A549 (cell line): ENCODE results near the gene PELI2. TPM values are rescaled to one million over a fixed set of nuclear protein-coding genes. Genes with fewer than 3 reads are reported as not detected.
"Not testable (repeated sequence)": the region's sequence is repeated elsewhere in the genome, so short reads cannot be mapped to it uniquely, and the experiment has no call there.

ENCODE experiments used
- ATAC-seq, 2 experiments: fragments of 200-7000 bp in 1 of 2; fragments of >200 bp in 1 of 2; cut with Nextera tagmentation in 1 of 2; cut with Tn5 transposase in 1 of 2; 3 replicates each; pipeline versions ENCODE4 v1.8.0 to v1.9.1; 2018 to 2020; ENCODE audit warnings: mild to moderate bottlenecking in 1 of 2, moderate library complexity in 1 of 2
- CTCF ChIA-PET: fragments of 300-600 bp; sonication (Branson Sonifier 250); formaldehyde crosslinking; extraction: SDS; loops from one replicate; lab custom pipeline; 2021; ENCODE audit warnings: antibody characterized with exemption, inconsistent platforms; lab: Yijun Ruan, JAX
- POLR2A ChIA-PET: fragments of 350-600 bp; formaldehyde crosslinking; extraction: SDS; loops from one replicate; lab custom pipeline; 2021; ENCODE audit warnings: antibody characterized with exemption, inconsistent platforms; lab: Yijun Ruan, JAX
- DNase-seq, 2 experiments: peaks; one replicate each; pipeline versions ENCODE4 v3.0.0 to v3.0.0-alpha.2; 2011 to 2016; ENCODE audit warnings: low read depth in 1 of 2, low spot score in 1 of 2
- FAIRE-seq: peaks from 2 replicates; lab custom pipeline; 2011; peaks lifted over from hg19 to GRCh38; lab: Jason Lieb, UNC
- H3K27ac ChIP-seq, 2 experiments: fragments of >200 bp; sonication (Bioruptor Twin); formaldehyde crosslinking; 3 replicates each; pipeline ENCODE4 v1.5.1; 2016 to 2017
- H3K4me1 ChIP-seq: fragments of >200 bp; sonication (Bioruptor Twin); formaldehyde crosslinking; 3 replicates; pipeline ENCODE4 v1.6.1; 2016
- H3K4me2 ChIP-seq: fragments of >200 bp; sonication (Bioruptor Twin); formaldehyde crosslinking; 3 replicates; pipeline ENCODE4 v1.6.1; 2016
- H3K4me3 ChIP-seq: fragments of >200 bp; sonication (Bioruptor Twin); formaldehyde crosslinking; 3 replicates; pipeline ENCODE4 v1.5.1; 2016
- H3K9me3 ChIP-seq: fragments of >200 bp; sonication (Bioruptor Twin); formaldehyde crosslinking; 3 replicates; pipeline ENCODE4 v1.6.1; 2016
- CBX2 ChIP-seq: fragments of 200-600 bp; sonication (generic); IDR thresholded peaks from 2 replicates; pipeline ENCODE4 v1.6.1; 2016; ENCODE audit warnings: low read depth, mild to moderate bottlenecking, borderline replicate concordance
- CHD2 ChIP-seq: fragments of 150-350 bp; IDR thresholded peaks from 2 replicates; pipeline ENCODE4 v1.6.1; 2014; ENCODE audit warnings: low read length; ENCODE audit not compliant: partially characterized antibody
- EHMT2 ChIP-seq: fragments of 200-600 bp; sonication (generic); IDR thresholded peaks from 2 replicates; pipeline ENCODE4 v1.6.1; 2016; ENCODE audit warnings: antibody characterized with exemption, low read depth, mild to moderate bottlenecking, moderate library complexity
- FOSB ChIP-seq: fragments of 250-450 bp; sonication (Bioruptor Pico); IDR thresholded peaks from 2 replicates; pipeline ENCODE4 v1.5.0; 2020; ENCODE audit warnings: mild to moderate bottlenecking, moderate library complexity
- HDAC2 ChIP-seq: fragments of 200-600 bp; sonication (generic); IDR thresholded peaks from 2 replicates; pipeline ENCODE4 v1.6.1; 2016
- HEYL ChIP-seq: fragments of 250-450 bp; sonication (Bioruptor Pico); IDR thresholded peaks from 2 replicates; pipeline ENCODE4 v1.8.0; 2021; ENCODE audit warnings: mild to moderate bottlenecking, moderate library complexity
- HOXA7 ChIP-seq: fragments of 250-450 bp; sonication (Bioruptor Pico); IDR thresholded peaks from 2 replicates; pipeline ENCODE4 v1.5.0; 2020; ENCODE audit warnings: mild to moderate bottlenecking, moderate library complexity
- JUN ChIP-seq, 2 experiments: fragments of >200 bp; sonication (Bioruptor Twin); formaldehyde crosslinking; IDR thresholded peaks; 2 replicates in 1 of 2; 3 replicates in 1 of 2; pipeline ENCODE4 v1.6.1; 2016 to 2017
- KDM1A ChIP-seq: fragments of 200-600 bp; sonication (generic); IDR thresholded peaks from 2 replicates; pipeline ENCODE4 v1.6.1; 2016; ENCODE audit warnings: low read depth, mild to moderate bottlenecking
- KDM5A ChIP-seq: fragments of 200-600 bp; sonication (generic); IDR thresholded peaks from 2 replicates; pipeline ENCODE4 v1.6.1; 2016; ENCODE audit warnings: antibody characterized with exemption, mild to moderate bottlenecking
- MAFK ChIP-seq: fragments of 450-650 bp; IDR thresholded peaks from 2 replicates; pipeline ENCODE4 v1.6.1; 2014; ENCODE audit not compliant: partially characterized antibody
- MYC ChIP-seq: IDR thresholded peaks from 2 replicates; pipeline ENCODE4 v1.6.1; 2012; ENCODE audit warnings: mild to moderate bottlenecking, inconsistent platforms, low read length, improper control_type of control experiment, borderline replicate concordance
- NFE2L2 ChIP-seq: fragments of 150-350 bp; conservative IDR thresholded peaks from 2 replicates; pipeline ENCODE4 v1.6.1; 2014; ENCODE audit warnings: low read length
- NPAS2 ChIP-seq: fragments of 250-450 bp; sonication (Bioruptor Pico); IDR thresholded peaks from 2 replicates; pipeline ENCODE4 v1.8.0; 2022; ENCODE audit warnings: mild to moderate bottlenecking, moderate library complexity, borderline replicate concordance
- POLR2A ChIP-seq: IDR thresholded peaks from 2 replicates; pipeline ENCODE4 v1.6.1; 2012; ENCODE audit warnings: mild to moderate bottlenecking, low read length
- POLR2AphosphoS2 ChIP-seq: conservative IDR thresholded peaks from 2 replicates; pipeline ENCODE4 v1.6.1; 2012; ENCODE audit warnings: low read length, improper control_type of control experiment, inconsistent platforms
- RARB ChIP-seq: fragments of 250-450 bp; sonication (Bioruptor Pico); IDR thresholded peaks from 2 replicates; pipeline ENCODE4 v1.8.0; 2021; ENCODE audit warnings: mild to moderate bottlenecking, moderate library complexity
- RFX5 ChIP-seq: fragments of 450-650 bp; IDR thresholded peaks from 2 replicates; pipeline ENCODE4 v1.7.1; 2014; ENCODE audit warnings: antibody characterized with exemption, mild to moderate bottlenecking, moderate library complexity
- SREBF2 ChIP-seq: fragments of 450-650 bp; IDR thresholded peaks from 2 replicates; pipeline ENCODE4 v1.6.1; 2014; ENCODE audit warnings: mild to moderate bottlenecking, moderate library complexity
- TFCP2L1 ChIP-seq: fragments of 250-450 bp; sonication (Bioruptor Pico); IDR thresholded peaks from 2 replicates; pipeline ENCODE4 v1.5.0; 2021; ENCODE audit warnings: mild to moderate bottlenecking
- TP53 ChIP-seq: fragments of 250-450 bp; sonication (Bioruptor Pico); IDR thresholded peaks from 2 replicates; pipeline ENCODE4 v1.5.0; 2021; ENCODE audit warnings: mild to moderate bottlenecking, moderate library complexity
- ZNF302 ChIP-seq: fragments of 250-450 bp; sonication (Bioruptor Pico); IDR thresholded peaks from 2 replicates; pipeline ENCODE4 v1.9.0; 2021; ENCODE audit warnings: inconsistent platforms, mild to moderate bottlenecking, moderate library complexity
- WGBS: methylation state at CpG from one replicate; pipeline ENCODE4 v1.1.6; 2017; ENCODE audit errors: missing lambda C conversion rate; 5-methylcytosine and 5-hydroxymethylcytosine counted together
- polyA plus RNA-seq, 4 experiments: library from polyadenylated mRNA; depleted of rRNA in 3 of 4; stranded (reverse); fragments of >200 nt; fragmentation: RNase III in 1 of 4; extraction: RNeasy Plus Mini Kit Qiagen cat#74134 plus additional on column Dnase treatment in 1 of 4; gene quantifications; 2 replicates in 3 of 4; 3 replicates in 1 of 4; pipeline ENCODE4 v1.2.3, GENCODE V29; 2011 to 2017
- TF ChIP-seq, protein P1 (sequence below): fragments of >200 bp; sonication (Bioruptor Twin); formaldehyde crosslinking; IDR thresholded peaks from 3 replicates; pipeline ENCODE4 v1.5.1; 2016
- TF ChIP-seq, protein P2 (sequence below): IDR thresholded peaks from 2 replicates; pipeline ENCODE4 v1.6.1; 2012
- TF ChIP-seq, protein P3 (sequence below): fragments of 250-450 bp; sonication (Bioruptor Pico); IDR thresholded peaks from 2 replicates; pipeline ENCODE4 v1.5.0; 2020; ENCODE audit warnings: low read depth, mild to moderate bottlenecking, moderate library complexity

PELI2 gene
- polyA plus RNA-seq, 2 of the 4 experiments (the other 2 are of a cell fraction) = 0.93 to 7.2 TPM

GRCh38 chr14:56162476-56162875 is 44.3 kb downstream of the PELI2 start:
- ChIA-PET POLR2A (no interaction called here), CTCF (no interaction called here)
- no peak overlapping the region for H3K27ac ChIP-seq
- whole genome bisulfite sequencing = 79% methylated on average over 2 of the region's 2 CpGs
- 0 out of 3 replicates have a peak, but pooled peaks cover 11% of the 10 kb centered on the region for H3K9me3 ChIP-seq
- no peak for TF ChIP-seq KDM1A
- DNase-seq = no peak
- no peak for FAIRE-seq
- ATAC-seq = no peak
- H3K4me3 ChIP-seq = no peak overlapping the region
- H3K4me2 ChIP-seq = no peak overlapping the region
- H3K4me1 ChIP-seq = no peaks in the 10 kb centered on the region

DNA sequence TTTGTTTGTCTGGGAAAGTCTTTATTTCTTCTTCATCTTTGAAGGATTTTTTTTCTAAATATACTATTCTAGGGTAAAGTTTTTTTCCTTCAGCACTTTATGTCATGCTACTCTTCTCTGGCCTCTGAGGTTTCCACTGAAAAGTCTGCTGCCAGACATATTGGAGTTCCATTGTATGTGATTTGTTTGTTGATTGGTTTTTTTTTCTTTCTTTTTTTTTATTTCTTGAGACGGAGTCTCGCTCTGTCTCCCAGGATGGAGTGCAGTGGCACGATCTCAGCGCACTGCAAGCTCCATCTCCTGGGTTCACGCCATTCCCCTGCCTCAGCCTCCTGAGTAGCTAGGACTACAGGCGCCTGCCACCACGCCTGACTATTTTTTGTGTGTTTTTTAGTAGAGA is 48.4 kb downstream of the PELI2 start:
- H3K27ac ChIP-seq, DNase-seq, ATAC-seq, POLR2A ChIA-PET, H3K4me2 ChIP-seq, H3K4me3 ChIP-seq, H3K4me1 ChIP-seq, FAIRE-seq: not testable (repeated sequence)
- 0 out of 3 replicates have a peak, but pooled peaks cover 11% of the 10 kb centered on the region for H3K9me3 ChIP-seq
- CTCF ChIA-PET = interaction anchor here (0.6 kb wide), 1 partner anchor 264 kb away, joined by 4 read pairs; no protein-coding TSS in a partner anchor
- 82% methylated on average over 7 of the region's 7 CpGs for WGBS

DNA sequence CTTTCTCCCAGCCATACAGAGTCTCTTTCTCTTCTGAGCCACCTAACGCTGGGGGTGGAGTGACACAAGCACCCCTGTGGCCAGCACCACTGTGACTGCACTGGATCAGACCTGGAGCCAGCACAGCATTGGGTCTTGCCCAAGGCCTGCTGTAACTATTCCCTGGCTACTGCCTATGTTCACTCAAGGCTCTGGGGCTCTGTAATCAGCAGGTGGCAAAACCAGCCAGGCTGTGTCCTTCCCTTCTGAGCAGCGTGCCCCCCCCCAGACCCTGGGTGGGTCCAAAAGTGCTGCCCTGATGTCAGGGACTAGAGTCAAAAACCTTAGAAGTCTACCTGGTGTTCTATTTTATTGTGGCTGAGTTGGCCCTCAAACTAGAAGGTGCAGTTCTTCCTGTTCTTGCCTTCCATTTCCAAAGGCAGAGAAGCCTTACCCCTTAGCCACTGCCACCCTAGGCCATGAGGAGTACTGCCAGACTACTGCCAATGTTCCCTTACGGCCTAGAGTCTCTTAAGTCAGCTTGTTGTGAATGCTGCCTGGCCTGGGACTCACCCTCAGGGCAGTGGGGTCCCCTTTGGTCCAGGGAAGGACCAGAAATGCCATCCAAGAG is 49.9 kb downstream of the PELI2 start:
- no peak for FAIRE-seq
- ChIA-PET POLR2A (no interaction called here), CTCF (no interaction called here)
- no peak for DNase-seq
- Histone ChIP-seq H3K9me3 (0 out of 3 replicates have a peak, but pooled peaks cover 11% of the 10 kb centered on the region), H3K4me3 (no peak overlapping the region), H3K4me2 (no peak overlapping the region), H3K27ac (no peak overlapping the region), H3K4me1 (peaks cover 13% of the 10 kb centered on the region)
- WGBS = 63% methylated on average over 3 of the region's 3 CpGs
- TF ChIP-seq SREBF2 = no peak
- TF ChIP-seq JUN (IDR thresholded peaks at IDR 0.05) = no peak
- no peak for TF ChIP-seq POLR2A
- no peak for TF ChIP-seq KDM5A
- TF ChIP-seq, protein P1, sequence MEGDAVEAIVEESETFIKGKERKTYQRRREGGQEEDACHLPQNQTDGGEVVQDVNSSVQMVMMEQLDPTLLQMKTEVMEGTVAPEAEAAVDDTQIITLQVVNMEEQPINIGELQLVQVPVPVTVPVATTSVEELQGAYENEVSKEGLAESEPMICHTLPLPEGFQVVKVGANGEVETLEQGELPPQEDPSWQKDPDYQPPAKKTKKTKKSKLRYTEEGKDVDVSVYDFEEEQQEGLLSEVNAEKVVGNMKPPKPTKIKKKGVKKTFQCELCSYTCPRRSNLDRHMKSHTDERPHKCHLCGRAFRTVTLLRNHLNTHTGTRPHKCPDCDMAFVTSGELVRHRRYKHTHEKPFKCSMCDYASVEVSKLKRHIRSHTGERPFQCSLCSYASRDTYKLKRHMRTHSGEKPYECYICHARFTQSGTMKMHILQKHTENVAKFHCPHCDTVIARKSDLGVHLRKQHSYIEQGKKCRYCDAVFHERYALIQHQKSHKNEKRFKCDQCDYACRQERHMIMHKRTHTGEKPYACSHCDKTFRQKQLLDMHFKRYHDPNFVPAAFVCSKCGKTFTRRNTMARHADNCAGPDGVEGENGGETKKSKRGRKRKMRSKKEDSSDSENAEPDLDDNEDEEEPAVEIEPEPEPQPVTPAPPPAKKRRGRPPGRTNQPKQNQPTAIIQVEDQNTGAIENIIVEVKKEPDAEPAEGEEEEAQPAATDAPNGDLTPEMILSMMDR = no peak
- TF ChIP-seq, protein P2, sequence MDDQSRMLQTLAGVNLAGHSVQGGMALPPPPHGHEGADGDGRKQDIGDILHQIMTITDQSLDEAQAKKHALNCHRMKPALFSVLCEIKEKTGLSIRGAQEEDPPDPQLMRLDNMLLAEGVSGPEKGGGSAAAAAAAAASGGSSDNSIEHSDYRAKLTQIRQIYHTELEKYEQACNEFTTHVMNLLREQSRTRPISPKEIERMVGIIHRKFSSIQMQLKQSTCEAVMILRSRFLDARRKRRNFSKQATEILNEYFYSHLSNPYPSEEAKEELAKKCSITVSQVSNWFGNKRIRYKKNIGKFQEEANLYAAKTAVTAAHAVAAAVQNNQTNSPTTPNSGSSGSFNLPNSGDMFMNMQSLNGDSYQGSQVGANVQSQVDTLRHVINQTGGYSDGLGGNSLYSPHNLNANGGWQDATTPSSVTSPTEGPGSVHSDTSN = no peak
- no peak for TF ChIP-seq NFE2L2
- TF ChIP-seq ZNF302 (CRISPR knock-in tag) = no peak
- TF ChIP-seq MYC = no peak
- TF ChIP-seq CBX2 = no peak
- no peak for TF ChIP-seq HDAC2
- TF ChIP-seq HEYL (CRISPR knock-in tag) = no peak
- TF ChIP-seq EHMT2 = no peak
- no peak for TF ChIP-seq TFCP2L1 (CRISPR knock-in tag)
- TF ChIP-seq POLR2AphosphoS2 = no peak
- TF ChIP-seq RFX5 = no peak
- no peak for TF ChIP-seq MAFK
- ATAC-seq = no peak

DNA sequence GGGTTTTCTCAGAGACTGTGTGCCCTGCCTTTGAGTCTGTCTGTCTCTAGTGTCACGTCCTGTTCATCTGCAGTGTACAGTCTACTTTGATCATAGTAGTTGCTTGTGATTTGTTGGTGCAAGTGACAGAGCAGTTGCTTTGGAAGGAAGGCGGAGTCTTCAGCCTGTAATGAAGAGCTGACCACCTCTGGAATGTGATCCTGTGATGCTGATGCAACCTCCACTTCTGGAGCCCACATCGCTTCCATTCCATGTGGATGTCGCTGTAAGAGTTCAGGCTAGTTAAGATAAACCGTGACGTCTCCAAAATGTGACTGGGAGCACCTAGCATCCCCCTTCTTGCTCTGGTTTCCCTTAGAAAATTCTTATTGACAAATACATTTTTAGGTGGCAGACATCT is 51.8 kb downstream of the PELI2 start:
- POLR2A ChIA-PET = no interaction called here
- CTCF ChIA-PET = no interaction called here
- Histone ChIP-seq H3K4me2 (no peak overlapping the region), H3K4me3 (no peak overlapping the region), H3K9me3 (0 out of 3 replicates have a peak, but pooled peaks cover 5% of the 10 kb centered on the region), H3K27ac (no peak overlapping the region), H3K4me1 (peaks cover 15% of the 10 kb centered on the region)
- WGBS = 91% methylated on average over 6 of the region's 6 CpGs
- ATAC-seq (no peak), DNase-seq (no peak), FAIRE-seq (no peak)
- TF ChIP-seq NPAS2 (no peak), ZNF302 (CRISPR knock-in tag) (no peak), RARB (CRISPR knock-in tag) (no peak), FOSB (CRISPR knock-in tag) (no peak), HOXA7 (CRISPR knock-in tag) (no peak), MAFK (no peak), RFX5 (no peak), TP53 (CRISPR knock-in tag) (no peak), JUN (IDR thresholded peaks at IDR 0.05) (no peak), CHD2 (no peak)
- TF ChIP-seq, protein P2 = no peak
- TF ChIP-seq, protein P3, sequence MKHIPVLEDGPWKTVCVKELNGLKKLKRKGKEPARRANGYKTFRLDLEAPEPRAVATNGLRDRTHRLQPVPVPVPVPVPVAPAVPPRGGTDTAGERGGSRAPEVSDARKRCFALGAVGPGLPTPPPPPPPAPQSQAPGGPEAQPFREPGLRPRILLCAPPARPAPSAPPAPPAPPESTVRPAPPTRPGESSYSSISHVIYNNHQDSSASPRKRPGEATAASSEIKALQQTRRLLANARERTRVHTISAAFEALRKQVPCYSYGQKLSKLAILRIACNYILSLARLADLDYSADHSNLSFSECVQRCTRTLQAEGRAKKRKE (CRISPR knock-in tag) = no peak
